ENCODE data around the gene MLEC. TPM values are rescaled to one million over a fixed set of nuclear protein-coding genes. Genes with fewer than 3 reads are reported as not detected.

Gene MLEC
- total RNA-seq, 1 donor from 2014 or later, result 33.1 TPM

DNA sequence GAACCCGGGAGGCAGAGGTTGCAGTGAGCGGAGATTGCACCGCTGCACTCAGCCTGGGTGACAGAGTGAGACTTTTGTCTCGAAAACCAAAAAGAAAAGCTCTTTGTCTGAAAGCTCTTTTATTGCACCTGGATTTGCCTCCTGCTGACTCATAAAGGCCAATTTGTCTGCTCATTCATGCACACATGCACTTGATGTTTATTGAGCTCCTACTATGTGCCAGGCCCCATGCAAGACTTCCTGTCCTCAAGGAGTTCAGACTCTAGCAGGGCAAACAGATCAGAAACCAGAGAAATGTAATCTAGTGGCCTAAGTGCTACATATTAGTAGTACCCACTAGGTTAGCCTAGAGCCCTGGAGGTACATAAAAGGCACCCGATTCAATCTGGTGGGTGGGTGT, 16.3 kb upstream of the MLEC start:
- no peaks in the 10 kb centered on the region for H3K36me3 ChIP-seq
- H3K27me3 ChIP-seq, result no peaks in the 10 kb centered on the region
- no peak overlapping the region for H3K4me3 ChIP-seq
- H3K4me1 ChIP-seq, result peaks cover 10% of the 10 kb centered on the region
- no peaks in the 10 kb centered on the region for H3K9me3 ChIP-seq
- no peak overlapping the region for H3K27ac ChIP-seq
- TF ChIP-seq, protein P1, sequence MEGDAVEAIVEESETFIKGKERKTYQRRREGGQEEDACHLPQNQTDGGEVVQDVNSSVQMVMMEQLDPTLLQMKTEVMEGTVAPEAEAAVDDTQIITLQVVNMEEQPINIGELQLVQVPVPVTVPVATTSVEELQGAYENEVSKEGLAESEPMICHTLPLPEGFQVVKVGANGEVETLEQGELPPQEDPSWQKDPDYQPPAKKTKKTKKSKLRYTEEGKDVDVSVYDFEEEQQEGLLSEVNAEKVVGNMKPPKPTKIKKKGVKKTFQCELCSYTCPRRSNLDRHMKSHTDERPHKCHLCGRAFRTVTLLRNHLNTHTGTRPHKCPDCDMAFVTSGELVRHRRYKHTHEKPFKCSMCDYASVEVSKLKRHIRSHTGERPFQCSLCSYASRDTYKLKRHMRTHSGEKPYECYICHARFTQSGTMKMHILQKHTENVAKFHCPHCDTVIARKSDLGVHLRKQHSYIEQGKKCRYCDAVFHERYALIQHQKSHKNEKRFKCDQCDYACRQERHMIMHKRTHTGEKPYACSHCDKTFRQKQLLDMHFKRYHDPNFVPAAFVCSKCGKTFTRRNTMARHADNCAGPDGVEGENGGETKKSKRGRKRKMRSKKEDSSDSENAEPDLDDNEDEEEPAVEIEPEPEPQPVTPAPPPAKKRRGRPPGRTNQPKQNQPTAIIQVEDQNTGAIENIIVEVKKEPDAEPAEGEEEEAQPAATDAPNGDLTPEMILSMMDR (IDR thresholded peaks at IDR 0.05), result no peak
- TF ChIP-seq POLR2AphosphoS5 (IDR thresholded peaks at IDR 0.05; ENCODE audit: insufficient read depth in 1 of 2, low read depth in 1 of 2) (no peak), POLR2A (IDR thresholded peaks at IDR 0.05) (no peak)
- intact Hi-C loops (cut with DNase I), result no loop called here
- no peak for DNase-seq (ENCODE audit: extremely low spot score in 2 of 2)

DNA sequence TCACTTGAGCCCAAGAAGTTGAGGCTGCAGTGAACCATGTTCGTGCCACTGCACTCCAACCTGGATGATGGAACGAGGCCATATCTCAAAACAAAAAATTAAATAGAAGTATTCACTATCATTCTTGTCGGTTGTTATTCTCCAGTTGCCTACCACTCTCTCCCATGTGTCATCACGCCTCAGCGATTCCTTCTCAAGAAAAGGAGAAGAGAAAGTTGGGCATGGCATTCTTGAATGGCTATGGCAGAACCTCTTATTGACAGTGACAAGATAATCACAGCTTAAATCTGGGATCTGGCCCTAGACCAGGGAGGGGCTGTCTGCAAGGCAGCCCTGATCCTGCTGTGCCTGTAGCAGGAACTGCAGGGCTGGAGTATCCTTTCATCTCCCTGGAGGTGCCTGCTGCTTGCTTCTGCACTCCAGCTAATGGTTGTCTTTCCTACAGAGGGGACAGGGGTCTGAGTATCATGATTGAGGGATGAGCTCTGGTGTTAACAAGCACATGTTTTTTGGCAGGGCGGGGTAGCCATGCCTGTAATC, 12.8 kb upstream of the MLEC start:
- TF ChIP-seq POLR2AphosphoS5 (IDR thresholded peaks at IDR 0.05; ENCODE audit: insufficient read depth in 1 of 2, low read depth in 1 of 2) (no peak), POLR2A (IDR thresholded peaks at IDR 0.05) (no peak)
- TF ChIP-seq, protein P1 (IDR thresholded peaks at IDR 0.05), result no peak
- no peak for DNase-seq (ENCODE audit: extremely low spot score in 2 of 2)
- Histone ChIP-seq H3K9me3 (no peaks in the 10 kb centered on the region), H3K27me3 (no peaks in the 10 kb centered on the region), H3K4me1 (peaks cover 5% of the 10 kb centered on the region), H3K4me3 (no peak overlapping the region), H3K27ac (no peak overlapping the region), H3K36me3 (no peaks in the 10 kb centered on the region)
- intact Hi-C loops (cut with DNase I), result no loop called here

DNA sequence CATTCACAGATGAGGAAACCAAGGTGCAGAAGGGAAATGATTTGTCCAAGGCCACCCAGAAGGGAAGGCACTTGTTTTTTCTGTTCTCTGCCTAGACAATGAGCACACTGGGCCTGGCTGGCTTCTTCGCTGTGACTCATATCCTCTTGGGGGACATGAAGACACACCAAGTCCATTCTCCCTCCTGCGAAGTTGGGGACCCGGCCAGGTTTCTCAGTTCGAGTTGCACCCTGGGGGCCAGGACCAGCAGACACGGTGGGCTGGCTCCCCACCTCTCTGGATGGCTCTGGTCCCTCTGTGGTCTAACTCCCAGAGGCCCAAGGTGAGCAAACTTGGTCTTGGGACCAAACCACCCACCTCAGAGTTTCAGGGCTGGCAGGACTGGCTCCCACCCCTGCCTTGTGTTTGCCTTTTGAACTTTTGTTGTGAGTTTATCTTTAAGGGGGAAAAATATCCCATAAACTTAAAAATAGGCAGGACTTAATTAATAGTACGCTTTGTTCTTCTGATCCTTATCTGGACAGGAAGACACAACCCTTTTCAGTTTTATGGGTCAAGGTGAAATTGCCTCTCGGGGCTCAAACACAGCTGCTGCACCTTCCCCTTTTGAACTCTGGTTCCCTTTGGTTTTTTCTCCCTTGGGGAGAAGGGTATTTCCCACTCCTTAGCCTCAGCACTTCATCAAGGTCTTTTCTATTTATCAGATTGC, 9.0 kb upstream of the MLEC start:
- no peak for DNase-seq (ENCODE audit: extremely low spot score in 2 of 2)
- no peaks in the 10 kb centered on the region for H3K4me1 ChIP-seq
- H3K27me3 ChIP-seq, result no peaks in the 10 kb centered on the region
- TF ChIP-seq, protein P1 (IDR thresholded peaks at IDR 0.05), result no peak
- peak in 1 of 2 donors; percentile 44 for TF ChIP-seq POLR2AphosphoS5 (IDR thresholded peaks at IDR 0.05; ENCODE audit: insufficient read depth in 1 of 2, low read depth in 1 of 2)
- H3K36me3 ChIP-seq, result no peaks in the 10 kb centered on the region
- intact Hi-C loops (cut with DNase I), result no loop called here
- no peaks in the 10 kb centered on the region for H3K9me3 ChIP-seq
- H3K27ac ChIP-seq, result peak overlapping the region; percentile 29
- H3K4me3 ChIP-seq, result no peak overlapping the region

DNA sequence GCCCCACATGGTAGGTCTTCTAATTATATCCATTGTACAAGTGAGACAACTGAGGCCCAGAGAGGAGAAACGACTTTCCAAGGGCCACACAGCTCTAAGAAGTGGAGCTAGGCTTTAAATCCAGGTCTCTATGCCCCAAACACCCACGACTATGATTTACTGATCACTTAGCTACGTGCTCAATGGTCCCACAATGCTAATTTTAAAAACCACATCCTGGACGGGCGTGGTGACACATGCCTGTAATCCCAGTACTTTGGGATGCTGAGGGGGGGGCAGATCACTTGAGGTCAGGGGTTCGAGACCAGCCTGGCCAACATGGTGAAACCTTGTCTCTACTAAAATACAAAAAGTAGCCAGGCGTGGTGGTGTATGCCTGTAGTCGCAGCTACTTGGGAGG, 8.4 kb upstream of the MLEC start:
- Histone ChIP-seq H3K27ac (no peak overlapping the region), H3K27me3 (no peaks in the 10 kb centered on the region), H3K9me3 (no peaks in the 10 kb centered on the region), H3K36me3 (no peaks in the 10 kb centered on the region), H3K4me1 (no peaks in the 10 kb centered on the region), H3K4me3 (no peak overlapping the region)
- DNase-seq (ENCODE audit: extremely low spot score in 2 of 2), result no peak
- TF ChIP-seq POLR2A (IDR thresholded peaks at IDR 0.05) (no peak), POLR2AphosphoS5 (IDR thresholded peaks at IDR 0.05; ENCODE audit: insufficient read depth in 1 of 2, low read depth in 1 of 2) (no peak)
- TF ChIP-seq, protein P1 (IDR thresholded peaks at IDR 0.05), result no peak
- intact Hi-C loops (cut with DNase I), result no loop called here

DNA sequence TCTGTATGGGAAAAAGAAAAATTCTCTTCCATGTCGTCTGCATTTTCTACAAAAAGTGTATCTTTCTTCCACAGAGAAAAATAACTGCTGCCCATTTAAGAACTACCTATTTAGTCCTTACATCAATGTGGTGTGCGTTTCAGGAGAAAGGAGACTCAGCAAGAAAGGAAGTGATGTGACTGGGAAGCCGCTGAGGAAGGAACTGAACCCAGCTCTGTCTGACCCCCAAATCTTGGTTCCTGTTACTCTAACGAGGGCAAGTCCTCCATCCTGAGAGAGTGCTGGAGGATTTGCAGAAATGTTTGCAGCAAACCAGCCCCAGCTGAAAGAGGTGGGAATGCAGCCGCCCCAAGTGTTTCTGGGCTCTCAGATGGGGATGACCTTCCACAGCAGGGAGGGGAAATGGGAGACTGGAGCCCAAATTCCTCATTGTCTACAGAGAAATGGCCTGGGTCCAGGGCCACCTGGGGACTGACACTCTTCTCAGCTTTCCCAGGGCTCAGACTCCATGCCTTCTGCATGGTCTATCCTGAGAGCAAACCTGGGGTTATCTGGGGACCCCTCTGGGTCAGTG, 6.7 kb upstream of the MLEC start:
- no peak for TF ChIP-seq POLR2A (IDR thresholded peaks at IDR 0.05)
- no peak for TF ChIP-seq POLR2AphosphoS5 (IDR thresholded peaks at IDR 0.05; ENCODE audit: insufficient read depth in 1 of 2, low read depth in 1 of 2)
- TF ChIP-seq, protein P1 (IDR thresholded peaks at IDR 0.05), result no peak
- Histone ChIP-seq H3K9me3 (no peaks in the 10 kb centered on the region), H3K4me3 (no peak overlapping the region), H3K27ac (no peak overlapping the region), H3K27me3 (no peaks in the 10 kb centered on the region), H3K4me1 (no peaks in the 10 kb centered on the region), H3K36me3 (no peaks in the 10 kb centered on the region)
- no peak for DNase-seq (ENCODE audit: extremely low spot score in 2 of 2)
- intact Hi-C loops (cut with DNase I), result no loop called here
